Stimulated activated CD4-positive, alpha-beta T cell treated with anti-CD3 and anti-CD28 coated beads, Interleukin-1b, Interleukin-23, amount 100 ng/mL, for 4 hours (primary cell): ENCODE data around the gene TNFRSF21.
"Not testable (repeated sequence)": the region's sequence is repeated elsewhere in the genome, so short reads cannot be mapped to it uniquely, and the experiment has no call there.

Source experiments
- DNase-seq, 2 donors: peaks; one replicate each; pipeline ENCODE4 v3.0.0-alpha.2; 2020; ENCODE audit warnings: low read depth in 2 of 2

Gene TNFRSF21

GRCh38 chr6:47288267-47289090 lies 21.2 kb downstream of the TNFRSF21 start:
- DNase-seq = no peak

GRCh38 chr6:47286301-47286700 lies 23.4 kb downstream of the TNFRSF21 start:
- DNase-seq = no peak

- no peak for DNase-seq
Observed at GRCh38 chr6:47283993-47284392, 25.7 kb downstream of the TNFRSF21 start.

GRCh38 chr6:47278545-47278944 lies 31.2 kb downstream of the TNFRSF21 start:
- no peak for DNase-seq

- DNase-seq = no peak
Observed at GRCh38 chr6:47277702-47278101, 32.0 kb downstream of the TNFRSF21 start.

GRCh38 chr6:47276377-47276776 lies 33.3 kb downstream of the TNFRSF21 start:
- DNase-seq = no peak

- DNase-seq = no peak
Observed at GRCh38 chr6:47275640-47276039, 34.1 kb downstream of the TNFRSF21 start.

GRCh38 chr6:47275132-47275531 lies 34.6 kb downstream of the TNFRSF21 start:
- DNase-seq = not testable (repeated sequence)

- DNase-seq = no peak
Observed at GRCh38 chr6:47268572-47269187, 41.0 kb downstream of the TNFRSF21 start.

- DNase-seq = no peak
Observed at GRCh38 chr6:47267301-47267700, 42.4 kb downstream of the TNFRSF21 start.

- no peak for DNase-seq
Observed at GRCh38 chr6:47265971-47266370, 43.7 kb downstream of the TNFRSF21 start.

- no peak for DNase-seq
Observed at GRCh38 chr6:47264775-47265184, 44.9 kb downstream of the TNFRSF21 start.

- no peak for DNase-seq
Observed at GRCh38 chr6:47263268-47263667, 46.4 kb downstream of the TNFRSF21 start.

- DNase-seq = no peak
Observed at GRCh38 chr6:47262231-47262630, 47.5 kb downstream of the TNFRSF21 start.

- no peak for DNase-seq
Observed at GRCh38 chr6:47261191-47261590, 48.5 kb downstream of the TNFRSF21 start.

- DNase-seq = no peak
Observed at GRCh38 chr6:47260021-47260420, 49.7 kb downstream of the TNFRSF21 start.

- no peak for DNase-seq
Observed at GRCh38 chr6:47258724-47259347, 50.9 kb downstream of the TNFRSF21 start.

- DNase-seq = no peak
Observed at GRCh38 chr6:47256981-47257730, 52.5 kb downstream of the TNFRSF21 start.

- no peak for DNase-seq
Observed at GRCh38 chr6:47256361-47256760, 53.3 kb downstream of the TNFRSF21 start.

- DNase-seq = no peak
Observed at GRCh38 chr6:47254906-47255305, 54.8 kb downstream of the TNFRSF21 start.

GRCh38 chr6:47254051-47254450 lies 55.7 kb downstream of the TNFRSF21 start:
- no peak for DNase-seq

GRCh38 chr6:47253136-47253535 lies 56.6 kb downstream of the TNFRSF21 start:
- DNase-seq = no peak
